Gastrocnemius medialis (tissue), 4 donors: ENCODE measurements around the gene IGSF9B. TPM values are rescaled to one million over a fixed set of nuclear protein-coding genes. Genes with fewer than 3 reads are reported as not detected.

Source experiments
- ATAC-seq, 2 donors: fragments of 150-250 bp; one replicate each; pipeline ENCODE4 v1.9.1; 2016
- DNase-seq, 2 donors: peaks; one replicate each; pipeline ENCODE4 v3.0.0-alpha.2; 2019
- H3K27ac ChIP-seq, 4 donors: fragments of 200-600 bp; sonication (generic); 1 replicate in 1 of 4; 2 replicates in 3 of 4; pipeline ENCODE4 v1.5.1; 2016 to 2018; ENCODE audit warnings: mild to moderate bottlenecking in 2 of 4, moderate library complexity in 1 of 4
- H3K27me3 ChIP-seq, 3 donors: fragments of 200-600 bp; sonication (generic) in 2 of 3; 1 replicate in 1 of 3; 2 replicates in 2 of 3; pipeline versions ENCODE4 v1.5.1 to v1.6.0; 2016 to 2019; ENCODE audit warnings: mild to moderate bottlenecking in 1 of 3, moderate library complexity in 1 of 3
- H3K36me3 ChIP-seq, 2 donors: fragments of 200-600 bp; sonication (generic) in 1 of 2; one replicate each; pipeline ENCODE4 v1.5.1; 2017 to 2018
- H3K4me1 ChIP-seq, 2 donors: fragments of 200-600 bp; sonication (generic) in 1 of 2; one replicate each; pipeline ENCODE4 v1.5.1; 2016 to 2017; ENCODE audit warnings: mild to moderate bottlenecking in 2 of 2
- H3K4me3 ChIP-seq, 4 donors: fragments of 200-600 bp; sonication (generic) in 3 of 4; 1 replicate in 1 of 4; 2 replicates in 3 of 4; pipeline ENCODE4 v1.5.1; 2016 to 2019; ENCODE audit warnings: mild to moderate bottlenecking in 2 of 4
- H3K9me3 ChIP-seq, 3 donors: fragments of 200-600 bp; sonication (generic) in 2 of 3; 1 replicate in 1 of 3; 2 replicates in 2 of 3; pipeline ENCODE4 v1.5.1; 2016 to 2019
- POLR2A ChIP-seq, 2 donors: fragments of 450-650 bp; IDR thresholded peaks; one replicate each; pipeline ENCODE4 v1.6.1; 2017; ENCODE audit warnings: antibody characterized with exemption in 2 of 2, mild to moderate bottlenecking in 2 of 2, moderate library complexity in 2 of 2
- in situ Hi-C, 4 donors: fragments of 200-750 bp; cut with MboI; loops; one replicate each; pipeline versions ENCODE4 v1.15.0 to v1.8.0; 2017; ENCODE audit warnings: low sequenced_read_pairs in 4 of 4
- intact Hi-C: fragments of 100-400 bp; cut with DNase I; formaldehyde crosslinking; loops from one replicate; pipeline ENCODE4 v1.15.1; 2023; ENCODE audit warnings: low total_unique reads
- total RNA-seq, 4 donors: library from RNA; depleted of rRNA; stranded (reverse); fragments of >200 nt; gene quantifications; one replicate each; pipeline versions ENCODE4 v1.1.0 to v1.2.3, GENCODE V29; 2016
- TF ChIP-seq, protein P1 (sequence below), 5 experiments: fragments of 450-650 bp in 3 of 5; fragments of 200-600 bp in 2 of 5; sonication (generic) in 2 of 5; IDR thresholded peaks in 4 of 5; conservative IDR thresholded peaks in 1 of 5; 1 replicate in 4 of 5; 2 replicates in 1 of 5; pipeline ENCODE4 v1.5.1; 2016 to 2019; ENCODE audit warnings: antibody characterized with exemption in 5 of 5, mild to moderate bottlenecking in 3 of 5, moderate library complexity in 3 of 5

IGSF9B gene
- total RNA-seq, 4 donors from 2014 or later = 0.07 to 2.5 (median 1.4) TPM

DNA sequence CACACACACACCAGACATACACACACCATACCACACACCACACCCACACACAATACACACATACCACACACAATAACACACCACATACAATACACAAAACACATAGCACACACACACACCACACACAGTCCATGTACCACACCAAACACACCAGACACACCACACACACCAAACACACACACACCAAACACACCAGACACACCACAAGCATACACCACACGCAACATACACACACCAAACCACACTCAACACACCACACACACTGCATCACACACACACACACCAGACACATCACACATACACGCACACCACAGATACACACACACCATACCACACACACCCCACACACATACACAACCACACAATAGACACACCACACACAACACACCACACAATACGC, 54.8 kb downstream of the IGSF9B start:
- peaks cover 0 to 2% of the 10 kb centered on the region in 2 donors for H3K36me3 ChIP-seq
- in situ Hi-C loops = no loop called here

DNA sequence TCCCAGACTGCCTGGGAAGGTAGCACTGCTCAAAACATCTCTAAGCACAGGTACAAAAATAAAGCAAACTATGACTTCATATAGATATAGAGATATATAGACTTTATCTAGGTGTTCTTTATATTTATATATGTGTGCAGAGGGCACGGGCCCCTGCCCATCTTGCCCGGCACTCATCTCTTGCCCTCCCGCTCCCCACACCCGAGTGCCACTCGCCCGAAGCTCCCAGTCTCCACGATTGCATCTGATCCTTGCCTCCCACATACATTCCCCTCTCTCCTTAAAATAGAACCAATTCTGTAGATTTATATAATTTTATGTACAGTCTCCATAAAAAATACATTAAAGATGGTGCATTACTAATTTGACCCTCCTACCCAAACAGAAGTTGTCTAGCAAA, 55.5 kb downstream of the IGSF9B start:
- TF ChIP-seq, protein P1, sequence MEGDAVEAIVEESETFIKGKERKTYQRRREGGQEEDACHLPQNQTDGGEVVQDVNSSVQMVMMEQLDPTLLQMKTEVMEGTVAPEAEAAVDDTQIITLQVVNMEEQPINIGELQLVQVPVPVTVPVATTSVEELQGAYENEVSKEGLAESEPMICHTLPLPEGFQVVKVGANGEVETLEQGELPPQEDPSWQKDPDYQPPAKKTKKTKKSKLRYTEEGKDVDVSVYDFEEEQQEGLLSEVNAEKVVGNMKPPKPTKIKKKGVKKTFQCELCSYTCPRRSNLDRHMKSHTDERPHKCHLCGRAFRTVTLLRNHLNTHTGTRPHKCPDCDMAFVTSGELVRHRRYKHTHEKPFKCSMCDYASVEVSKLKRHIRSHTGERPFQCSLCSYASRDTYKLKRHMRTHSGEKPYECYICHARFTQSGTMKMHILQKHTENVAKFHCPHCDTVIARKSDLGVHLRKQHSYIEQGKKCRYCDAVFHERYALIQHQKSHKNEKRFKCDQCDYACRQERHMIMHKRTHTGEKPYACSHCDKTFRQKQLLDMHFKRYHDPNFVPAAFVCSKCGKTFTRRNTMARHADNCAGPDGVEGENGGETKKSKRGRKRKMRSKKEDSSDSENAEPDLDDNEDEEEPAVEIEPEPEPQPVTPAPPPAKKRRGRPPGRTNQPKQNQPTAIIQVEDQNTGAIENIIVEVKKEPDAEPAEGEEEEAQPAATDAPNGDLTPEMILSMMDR (IDR thresholded peaks at IDR 0.05 in 4 of 5, conservative IDR thresholded peaks at IDR 0.05 in 1 of 5) = no peak
- TF ChIP-seq POLR2A (IDR thresholded peaks at IDR 0.05) = no peak
- Histone ChIP-seq H3K4me3 (no peak overlapping the region), H3K4me1 (no peaks in the 10 kb centered on the region), H3K27me3 (no peaks in the 10 kb centered on the region), H3K27ac (no peak overlapping the region), H3K36me3 (no peaks in the 10 kb centered on the region), H3K9me3 (no peaks in the 10 kb centered on the region)
- no peak for DNase-seq
- in situ Hi-C loops = no loop called here
- intact Hi-C loops = no loop called here
- ATAC-seq = no peak

More for the DNA sequence above, 54.8 kb downstream of the IGSF9B start:
- ATAC-seq (no peak), DNase-seq (peak in 1 of 2 donors; percentile 2)
- TF ChIP-seq POLR2A (IDR thresholded peaks at IDR 0.05) = no peak
- TF ChIP-seq, protein P1 (IDR thresholded peaks at IDR 0.05 in 4 of 5, conservative IDR thresholded peaks at IDR 0.05 in 1 of 5) = no peak
- H3K4me3 ChIP-seq = no peak overlapping the region
- no peaks in the 10 kb centered on the region for H3K9me3 ChIP-seq
- no peak overlapping the region for H3K27ac ChIP-seq
- no peaks in the 10 kb centered on the region for H3K27me3 ChIP-seq
- intact Hi-C loops = no loop called here
- H3K4me1 ChIP-seq = no peaks in the 10 kb centered on the region

DNA sequence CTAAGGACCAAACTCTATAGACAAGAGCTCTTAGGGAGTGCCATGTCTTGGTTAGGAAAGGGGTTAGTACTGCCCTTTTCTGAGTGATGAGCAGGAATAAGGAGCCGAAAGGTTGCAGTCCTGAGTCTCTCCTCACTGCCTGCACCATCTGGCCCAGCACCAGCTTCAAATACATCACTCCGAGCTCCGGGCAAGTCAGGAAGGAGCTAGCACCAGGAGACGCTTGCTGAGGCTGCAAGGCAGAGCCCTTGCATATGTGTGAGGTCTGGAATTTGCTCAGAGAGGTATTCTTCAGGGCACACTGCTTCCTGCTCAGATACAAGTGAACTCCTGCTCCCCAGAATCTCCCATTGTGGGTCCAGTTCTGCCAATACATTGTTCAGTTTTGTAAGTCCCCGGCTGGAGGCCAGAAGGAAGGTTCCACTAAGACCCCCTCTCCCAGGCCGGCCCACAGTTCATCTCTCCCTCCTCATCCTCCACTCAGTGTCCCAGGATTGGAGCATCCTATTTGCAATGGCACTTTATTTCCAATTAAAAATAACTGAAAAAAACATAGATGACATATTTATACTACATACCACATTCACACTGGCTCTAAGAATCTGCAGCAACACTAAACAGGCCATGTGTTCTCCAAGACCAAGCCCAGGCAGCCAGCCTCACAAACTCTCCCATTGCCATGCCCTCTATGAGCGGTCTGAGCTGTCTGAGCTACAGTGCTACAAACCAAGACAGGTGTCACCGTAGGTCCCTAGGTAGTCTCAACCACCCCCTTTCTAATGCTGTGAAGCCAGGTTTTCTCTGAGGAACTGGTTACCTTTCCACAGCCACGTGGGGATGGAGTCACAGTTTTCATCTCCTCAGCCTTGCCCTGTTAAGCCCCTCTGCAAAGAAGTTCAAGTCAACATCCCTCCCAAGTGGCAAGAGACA, 56.3 kb downstream of the IGSF9B start:
- DNase-seq (no peak), ATAC-seq (no peak)
- in situ Hi-C loops (no loop called here), intact Hi-C loops (no loop called here)
- H3K4me1 ChIP-seq = no peaks in the 10 kb centered on the region
- H3K27ac ChIP-seq = no peak overlapping the region
- no peaks in the 10 kb centered on the region for H3K27me3 ChIP-seq
- no peak for TF ChIP-seq POLR2A (IDR thresholded peaks at IDR 0.05)
- TF ChIP-seq, protein P1 (IDR thresholded peaks at IDR 0.05 in 4 of 5, conservative IDR thresholded peaks at IDR 0.05 in 1 of 5) = no peak
- H3K4me3 ChIP-seq = no peak overlapping the region
- no peaks in the 10 kb centered on the region for H3K36me3 ChIP-seq
- no peaks in the 10 kb centered on the region for H3K9me3 ChIP-seq

DNA sequence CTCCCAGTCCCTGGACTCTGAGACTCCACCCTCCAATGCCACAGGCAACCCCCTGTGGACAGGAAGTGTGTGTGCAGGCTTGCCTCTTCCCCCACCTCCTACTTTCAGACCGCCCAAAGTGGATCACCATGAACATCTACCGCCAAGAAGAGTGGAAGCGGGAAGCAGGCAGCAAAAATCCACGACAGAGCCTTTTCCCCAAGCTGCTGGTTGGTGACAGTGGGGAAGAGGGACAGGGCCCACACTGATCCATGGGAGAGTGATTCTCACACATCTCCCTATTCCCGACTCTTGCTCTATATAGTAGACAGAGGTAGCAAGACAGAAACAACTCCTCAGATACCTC, 58.0 kb downstream of the IGSF9B start:
- Histone ChIP-seq H3K27ac (no peak overlapping the region), H3K4me3 (no peak overlapping the region), H3K27me3 (no peaks in the 10 kb centered on the region), H3K36me3 (no peaks in the 10 kb centered on the region), H3K9me3 (no peaks in the 10 kb centered on the region), H3K4me1 (no peaks in the 10 kb centered on the region)
- no peak for TF ChIP-seq POLR2A (IDR thresholded peaks at IDR 0.05)
- TF ChIP-seq, protein P1 (IDR thresholded peaks at IDR 0.05 in 4 of 5, conservative IDR thresholded peaks at IDR 0.05 in 1 of 5) = no peak
- ATAC-seq (no peak), DNase-seq (no peak)
- in situ Hi-C loops (no loop called here), intact Hi-C loops (no loop called here)
